ENCODE results near the gene IGF2BP3.

Gene IGF2BP3

GRCh38 chr7:23292623-23293022, 177.7 kb downstream of the IGF2BP3 start:
- no peak for DNase-seq

GRCh38 chr7:23291957-23292560, 178.2 kb downstream of the IGF2BP3 start:
- no peak for DNase-seq

DNA sequence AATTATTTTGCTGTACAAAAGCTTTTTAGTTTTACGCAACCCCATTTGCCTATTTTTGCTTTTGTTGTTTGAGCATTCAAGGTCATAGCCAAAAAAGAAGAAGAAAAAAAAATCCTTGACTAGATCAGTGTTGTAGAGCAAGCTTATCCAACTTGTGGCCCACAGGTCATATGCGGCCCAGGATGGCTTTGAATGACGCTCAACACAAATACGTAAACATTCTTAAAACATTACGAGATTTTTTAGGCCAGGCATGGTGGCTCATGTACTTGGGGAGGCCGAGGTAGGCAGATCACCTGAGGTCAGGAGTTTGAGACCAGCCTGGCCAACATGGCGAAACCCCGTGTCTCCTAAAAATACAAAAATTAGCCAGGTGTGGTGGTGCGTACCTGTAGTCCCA, 179.3 kb downstream of the IGF2BP3 start:
- DNase-seq, result no peak

DNA sequence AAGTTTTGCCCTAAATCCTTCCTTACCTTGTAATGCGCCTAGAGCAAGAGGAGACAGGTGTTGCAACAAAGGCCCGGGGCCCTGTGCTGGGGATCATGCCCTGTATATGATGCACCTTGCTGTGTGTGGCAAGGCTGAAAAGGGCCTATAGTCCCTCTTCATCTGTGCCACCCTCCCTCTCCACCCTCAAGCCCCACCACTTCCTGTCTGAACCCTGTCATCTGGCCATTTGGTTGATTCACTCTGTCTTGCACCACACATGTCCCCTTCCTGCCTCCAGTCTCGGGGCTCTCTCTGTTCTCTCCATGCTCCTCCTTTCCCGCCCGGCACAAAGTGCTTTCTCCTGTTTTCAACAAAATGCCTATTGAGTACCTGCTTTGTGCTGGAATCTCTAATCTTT, 182.7 kb downstream of the IGF2BP3 start:
- no peak for DNase-seq

DNA sequence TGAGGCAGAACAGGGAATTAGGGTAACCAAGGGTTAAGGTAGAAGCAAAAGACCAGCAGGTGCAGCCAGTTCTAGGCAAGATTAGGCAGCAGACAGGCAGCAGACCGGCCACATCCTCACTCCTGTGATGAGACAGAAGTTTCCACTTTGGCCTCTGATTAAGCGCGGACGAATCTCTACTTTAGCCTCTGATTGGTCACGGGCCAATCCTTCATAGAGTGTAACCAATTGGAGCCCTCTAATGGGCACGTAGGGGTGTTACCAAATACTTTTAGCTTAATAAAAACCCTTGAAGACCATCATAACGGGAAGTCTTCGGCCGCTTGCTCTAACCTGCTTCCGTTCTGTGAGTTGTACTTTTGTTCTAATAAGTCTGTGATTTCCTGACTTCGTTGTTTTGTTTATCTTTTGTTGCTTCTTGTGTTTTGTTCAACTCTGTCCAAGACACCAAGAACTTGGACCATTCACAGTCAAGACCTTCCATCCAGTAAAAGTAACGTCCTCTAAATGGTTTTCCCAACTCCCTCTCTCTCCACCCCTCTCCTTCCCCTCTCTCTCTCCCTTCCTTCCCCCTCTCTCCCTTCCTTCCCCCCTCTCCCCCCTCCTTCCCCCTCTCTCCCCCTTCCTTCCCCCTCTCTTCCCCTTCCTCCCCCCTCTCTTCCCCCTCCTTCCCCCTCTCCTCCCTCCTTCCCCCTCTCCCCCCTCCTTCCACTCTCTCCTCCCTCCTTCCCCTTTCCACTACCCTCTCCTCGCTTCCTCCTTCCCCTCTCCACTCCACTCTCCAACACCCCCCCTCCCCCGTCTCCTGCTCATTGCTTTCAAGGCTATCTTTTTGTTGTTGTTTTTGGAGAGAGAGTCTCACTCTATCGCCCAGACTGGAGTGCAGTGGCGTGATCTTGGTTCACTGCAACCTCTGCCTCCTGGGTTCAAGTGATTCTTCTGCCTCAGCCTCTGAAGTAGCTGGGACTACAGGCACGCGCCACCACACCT, 184.3 kb downstream of the IGF2BP3 start:
- DNase-seq, result no peak

GRCh38 chr7:23284871-23285270, 185.4 kb downstream of the IGF2BP3 start:
- peak in 1 of 2 experiments; percentile 9 for DNase-seq

- no peak for DNase-seq
Measured at GRCh38 chr7:23283086-23283485, 187.2 kb downstream of the IGF2BP3 start.

DNA sequence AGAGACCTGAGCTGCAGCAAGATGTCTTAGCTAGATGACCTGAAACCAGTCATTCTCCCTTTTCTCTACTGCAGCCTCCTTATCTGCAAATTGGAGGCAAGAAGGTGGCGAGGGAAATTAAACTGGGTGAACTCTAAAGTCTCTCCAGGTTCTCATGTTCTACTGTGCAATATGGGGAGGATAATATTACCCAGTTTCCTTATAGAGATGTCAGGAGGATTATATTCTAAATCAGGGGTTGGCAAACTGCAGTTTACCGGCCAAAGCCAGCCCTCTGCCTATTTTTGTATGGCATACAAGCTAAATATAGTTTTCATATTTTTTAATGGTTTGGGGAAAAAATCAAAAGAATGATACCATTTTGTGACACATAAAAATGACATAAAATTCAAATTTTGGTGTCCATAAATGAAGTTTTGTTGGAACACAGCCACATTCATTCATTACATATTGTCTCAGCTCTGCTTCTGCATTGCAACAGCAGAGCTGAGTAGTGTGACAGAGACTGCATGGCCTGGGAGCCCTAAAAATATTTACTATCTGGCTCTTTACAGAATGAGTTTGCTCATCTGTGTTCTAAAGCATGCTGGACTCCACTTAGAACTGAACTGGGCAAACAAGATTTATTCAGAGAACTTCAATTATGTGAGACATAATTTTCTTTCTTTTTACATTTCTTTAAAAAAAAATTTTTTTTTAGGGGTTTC, 190.3 kb downstream of the IGF2BP3 start:
- DNase-seq, result no peak

- peak; percentile 56 to 66 for DNase-seq
Measured at GRCh38 chr7:23277359-23277989, 192.8 kb downstream of the IGF2BP3 start.

- DNase-seq, result no peak
Measured at GRCh38 chr7:23276947-23277346, 193.3 kb downstream of the IGF2BP3 start.

- DNase-seq, result peak in 1 of 2 experiments; percentile 25
Measured at GRCh38 chr7:23276376-23276775, 193.9 kb downstream of the IGF2BP3 start.

DNA sequence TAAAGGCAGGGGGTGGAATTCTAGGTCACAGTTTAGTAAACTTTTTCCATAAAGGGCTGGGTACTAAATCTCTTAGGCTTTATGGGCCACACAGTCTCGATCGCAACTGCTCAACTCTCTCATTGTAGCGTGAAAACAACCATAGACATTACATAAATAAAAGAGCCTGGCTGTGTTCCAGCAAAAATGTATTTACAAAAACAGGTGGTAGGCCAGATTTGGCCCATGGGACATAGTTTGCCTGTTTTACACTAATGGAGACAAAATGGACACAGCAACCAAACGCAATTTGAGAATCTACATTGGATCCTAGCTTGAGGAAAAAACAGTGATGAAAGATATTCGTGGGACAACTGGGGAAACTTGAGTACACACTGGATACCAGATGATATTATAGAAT, 194.4 kb downstream of the IGF2BP3 start:
- no peak for DNase-seq

- DNase-seq, result peak; percentile 72 to 85
Measured at GRCh38 chr7:23273141-23273599, 197.1 kb downstream of the IGF2BP3 start.

GRCh38 chr7:23272275-23272674, 198.0 kb downstream of the IGF2BP3 start:
- DNase-seq, result no peak

GRCh38 chr7:23268746-23269145, 201.5 kb downstream of the IGF2BP3 start:
- no peak for DNase-seq

DNA sequence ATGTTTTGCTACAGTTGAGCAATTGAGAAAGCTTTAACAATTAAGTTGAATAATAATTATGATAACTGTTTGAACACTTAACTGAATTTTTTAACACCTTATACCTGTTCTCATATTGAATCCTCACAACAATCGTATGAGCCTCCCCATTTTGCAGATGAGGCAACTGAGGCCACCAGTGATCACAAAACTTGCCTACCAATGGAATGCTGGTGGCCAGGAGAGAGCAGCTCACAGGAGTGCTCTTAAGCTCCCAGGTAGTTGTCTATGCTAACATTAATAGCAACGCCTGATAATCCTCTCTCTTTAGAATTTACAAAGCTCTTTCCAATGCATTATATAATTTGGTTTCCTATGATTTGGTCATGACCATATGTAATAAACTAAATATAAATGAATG, 202.1 kb downstream of the IGF2BP3 start:
- no peak for DNase-seq

- no peak for DNase-seq
Measured at GRCh38 chr7:23267357-23267756, 202.9 kb downstream of the IGF2BP3 start.

DNA sequence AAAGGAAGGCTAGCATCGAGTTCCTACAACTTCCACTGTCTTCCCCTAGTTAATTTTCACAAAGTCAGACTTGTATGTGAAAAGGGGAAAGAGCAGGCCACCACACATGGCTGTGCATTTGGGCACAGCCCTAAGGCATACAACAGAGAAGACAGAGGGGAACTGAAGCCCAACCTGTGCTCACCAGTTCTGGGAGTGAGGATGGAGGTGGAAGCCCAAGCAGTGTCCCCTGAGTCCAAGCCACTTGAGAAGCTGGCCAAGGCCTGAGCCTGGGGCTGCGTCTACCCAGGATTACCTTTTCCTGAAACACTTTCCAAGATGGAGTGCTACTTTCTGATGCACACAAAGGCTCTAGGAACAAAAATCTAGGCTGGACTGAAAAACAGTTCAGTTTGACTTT, 203.4 kb downstream of the IGF2BP3 start:
- no peak for DNase-seq

- no peak for DNase-seq
Measured at GRCh38 chr7:23264916-23265458, 205.3 kb downstream of the IGF2BP3 start.

GRCh38 chr7:23261843-23262452, 208.3 kb downstream of the IGF2BP3 start:
- peak; percentile 12 to 51 for DNase-seq

- no peak for DNase-seq
Measured at GRCh38 chr7:23260371-23260770, 209.9 kb downstream of the IGF2BP3 start.
